Measurements from ENCODE around the gene RNLS. TPM values are rescaled to one million over a fixed set of nuclear protein-coding genes. Genes with fewer than 3 reads are reported as not detected.
A peak's percentile ranks its signal among the peaks of the same experiment; 100 is the strongest.

Gene RNLS
- total RNA-seq, 2 experiments from 2014 or later: 1.2 to 1.8 TPM

DNA sequence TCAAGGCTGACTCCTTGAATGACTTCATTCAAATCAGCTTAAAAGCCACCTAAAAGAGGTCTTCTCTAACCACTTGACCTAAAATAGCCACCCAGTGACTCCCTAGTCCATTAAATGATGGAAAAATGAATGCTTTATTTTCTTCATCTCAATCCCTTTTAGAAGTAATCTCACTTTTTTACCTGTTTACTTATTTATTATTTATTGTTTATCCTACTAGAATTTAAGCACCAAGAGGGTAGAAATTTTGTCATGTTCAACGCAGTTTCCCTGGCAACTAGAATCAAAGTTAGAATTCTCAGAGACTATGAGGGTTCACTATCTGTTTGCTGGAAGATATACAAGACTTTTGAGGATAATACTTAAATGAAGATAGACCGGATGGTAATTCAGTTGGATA, 3.3 kb upstream of the RNLS start, which contains the start of gene LIPJ:
Gene LIPJ (plus strand): TSS at position 301 of the 400 bp plus-strand sequence. CDS start 3,926 bp downstream, outside the sequence.
- peaks cover 14% of the 10 kb centered on the region for H3K4me1 Mint-ChIP-seq
- CTCF ChIA-PET: no interaction called here
- no peak for DNase-seq
- no peak within 1 kb of the TSS for H3K4me3 Mint-ChIP-seq
- H3K36me3 Mint-ChIP-seq (ENCODE audit: low read depth): peaks cover 2% of the 10 kb centered on the region
- H3K27ac Mint-ChIP-seq: no peak within 1 kb of the TSS
- POLR2A ChIA-PET: no interaction called here
- H3K9me3 Mint-ChIP-seq: no peaks in the 10 kb centered on the region
- peaks cover 21% of the 10 kb centered on the region for H3K27me3 Mint-ChIP-seq

DNA sequence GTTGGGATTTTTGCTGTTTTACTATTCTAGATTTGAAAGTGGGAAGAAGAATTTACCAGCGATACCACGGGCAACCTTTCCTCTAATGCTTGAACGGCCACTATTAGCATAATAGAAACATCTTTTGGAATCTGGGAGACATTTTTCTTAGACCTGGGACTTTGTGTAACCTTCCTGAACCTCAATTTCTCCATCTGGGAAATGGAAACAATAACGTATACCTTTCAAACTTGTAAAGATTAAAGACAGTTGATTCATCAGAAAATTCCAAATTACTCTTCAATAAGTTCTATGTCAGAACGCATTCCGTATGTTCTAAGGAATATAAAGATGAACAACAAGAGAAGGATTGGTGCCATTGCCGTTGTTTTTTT, 453 bp upstream of the RNLS start:
- H3K27ac Mint-ChIP-seq: peak overlapping the region; percentile 90
- H3K4me1 Mint-ChIP-seq: peaks cover 14% of the 10 kb centered on the region
- peaks cover 2% of the 10 kb centered on the region for H3K36me3 Mint-ChIP-seq (ENCODE audit: low read depth)
- ChIA-PET CTCF (interaction anchor here (0.8 to 1.8 kb wide), 11 partner anchors 9 to 754 kb away, joined by 3 to 7 read pairs (median 4); no protein-coding TSS in a partner anchor), POLR2A (no interaction called here)
- DNase-seq: no peak
- peaks cover 15% of the 10 kb centered on the region for H3K27me3 Mint-ChIP-seq
- peak overlapping the region; percentile 76 for H3K4me3 Mint-ChIP-seq
- H3K9me3 Mint-ChIP-seq: no peaks in the 10 kb centered on the region

DNA sequence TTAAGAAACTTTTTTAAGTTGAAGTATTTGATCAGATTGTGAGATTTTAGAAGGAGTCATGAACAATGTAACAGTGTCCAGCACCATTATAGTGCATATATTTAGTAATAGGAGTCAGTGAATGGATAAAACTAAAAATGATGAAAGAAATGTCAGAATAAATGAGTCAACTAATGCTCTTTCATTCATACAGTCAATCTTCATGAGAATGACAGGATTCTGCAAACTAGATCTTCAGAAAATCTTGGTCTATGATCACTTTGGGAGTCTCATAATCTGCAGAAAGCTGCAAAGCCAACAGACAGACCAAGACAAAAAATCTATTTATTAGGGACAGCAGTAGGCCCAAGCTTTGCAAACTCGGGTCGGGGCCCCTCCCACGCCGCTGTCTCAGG, 710 bp downstream of the RNLS start:
- no peaks in the 10 kb centered on the region for H3K9me3 Mint-ChIP-seq
- H3K4me1 Mint-ChIP-seq: peaks cover 14% of the 10 kb centered on the region
- H3K27me3 Mint-ChIP-seq: peaks cover 13% of the 10 kb centered on the region
- peak overlapping the region; percentile 76 for H3K4me3 Mint-ChIP-seq
- H3K27ac Mint-ChIP-seq: peak overlapping the region; percentile 90
- ChIA-PET POLR2A (no interaction called here), CTCF (interaction anchor here (0.8 to 1.8 kb wide), 10 partner anchors 10 to 753 kb away, joined by 3 to 10 read pairs (median 4); no protein-coding TSS in a partner anchor)
- peaks cover 2% of the 10 kb centered on the region for H3K36me3 Mint-ChIP-seq (ENCODE audit: low read depth)
- DNase-seq: no peak

DNA sequence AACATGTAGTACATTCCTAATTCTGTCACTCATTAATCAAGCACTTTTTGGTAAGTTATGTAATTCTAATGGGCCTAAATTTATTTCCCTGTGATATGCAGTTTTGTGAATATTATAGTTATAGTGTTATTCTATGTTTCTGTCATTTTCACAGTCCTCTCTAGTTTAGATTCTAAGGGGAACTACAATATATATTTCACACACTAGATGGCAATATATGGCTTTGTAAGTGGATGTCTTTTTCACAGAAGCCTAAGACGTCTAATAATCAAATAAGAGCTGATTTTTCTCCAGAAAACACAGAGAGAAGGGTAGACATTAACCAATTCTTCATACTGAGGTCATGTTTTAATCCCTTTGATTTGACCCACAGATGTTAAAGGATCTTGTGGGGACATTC, 18.0 kb downstream of the RNLS start:
- H3K9me3 Mint-ChIP-seq: no peaks in the 10 kb centered on the region
- no peaks in the 10 kb centered on the region for H3K36me3 Mint-ChIP-seq (ENCODE audit: low read depth)
- H3K4me1 Mint-ChIP-seq: no peaks in the 10 kb centered on the region
- no peak overlapping the region for H3K27ac Mint-ChIP-seq
- POLR2A ChIA-PET: interaction anchor here (0.6 kb wide), 1 partner anchor 715 kb away, joined by 3 read pairs; no protein-coding TSS in a partner anchor
- no peak for DNase-seq
- H3K27me3 Mint-ChIP-seq: peaks cover 8% of the 10 kb centered on the region
- CTCF ChIA-PET: interaction anchor here (0.8 to 1.4 kb wide), 3 partner anchors 11 to 46 kb away, joined by 3 to 6 read pairs (median 3); partner anchors contain the start of gene RNLS
- no peak overlapping the region for H3K4me3 Mint-ChIP-seq

DNA sequence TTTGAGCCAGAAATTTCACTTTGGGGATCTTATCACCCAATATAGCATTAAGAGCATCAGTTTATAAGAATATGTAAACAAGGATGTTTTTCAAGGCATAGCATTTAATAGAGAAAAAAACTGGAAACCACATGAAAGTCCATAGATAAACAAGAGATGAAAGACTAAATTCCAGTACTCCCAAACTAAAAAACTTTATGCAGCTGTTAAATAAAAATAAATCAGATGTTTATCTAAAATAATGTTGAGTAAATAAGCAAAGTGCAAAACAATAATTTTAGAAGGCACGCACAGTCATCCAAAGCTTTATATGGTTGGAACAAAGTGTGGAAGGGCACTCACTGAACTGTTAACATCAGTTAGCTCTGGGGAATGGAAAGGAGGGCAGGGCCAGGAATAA, 21.0 kb downstream of the RNLS start:
- Mint-ChIP-seq H3K4me1 (no peaks in the 10 kb centered on the region), H3K27me3 (peaks cover 11% of the 10 kb centered on the region), H3K36me3 (ENCODE audit: low read depth) (no peaks in the 10 kb centered on the region), H3K9me3 (no peaks in the 10 kb centered on the region), H3K27ac (no peak overlapping the region), H3K4me3 (no peak overlapping the region)
- CTCF ChIA-PET: no interaction called here
- no peak for DNase-seq
- POLR2A ChIA-PET: no interaction called here

- H3K27me3 Mint-ChIP-seq: peaks cover 5% of the 10 kb centered on the region
- no peak overlapping the region for H3K27ac Mint-ChIP-seq
- CTCF ChIA-PET: no interaction called here
These were observed 25.5 kb downstream of the RNLS start for GRCh38 chr10:88557658-88558057.

GRCh38 chr10:88557256-88557655, 25.9 kb downstream of the RNLS start:
- POLR2A ChIA-PET: no interaction called here
- CTCF ChIA-PET: no interaction called here
- peaks cover 3% of the 10 kb centered on the region for H3K27me3 Mint-ChIP-seq
- no peaks in the 10 kb centered on the region for H3K9me3 Mint-ChIP-seq
- no peak overlapping the region for H3K4me3 Mint-ChIP-seq
- H3K36me3 Mint-ChIP-seq (ENCODE audit: low read depth): no peaks in the 10 kb centered on the region
- no peak overlapping the region for H3K27ac Mint-ChIP-seq
- DNase-seq: no peak
- peaks cover 3% of the 10 kb centered on the region for H3K4me1 Mint-ChIP-seq

More at GRCh38 chr10:88557658-88558057, 25.5 kb downstream of the RNLS start:
- DNase-seq: no peak
- H3K4me3 Mint-ChIP-seq: no peak overlapping the region
- H3K9me3 Mint-ChIP-seq: no peaks in the 10 kb centered on the region
- POLR2A ChIA-PET: no interaction called here
- peaks cover 3% of the 10 kb centered on the region for H3K4me1 Mint-ChIP-seq
- no peaks in the 10 kb centered on the region for H3K36me3 Mint-ChIP-seq (ENCODE audit: low read depth)

GRCh38 chr10:88555190-88555908, 27.8 kb downstream of the RNLS start:
- H3K27me3 Mint-ChIP-seq: peaks cover 3% of the 10 kb centered on the region
- no peak for DNase-seq
- no peak overlapping the region for H3K4me3 Mint-ChIP-seq
- H3K9me3 Mint-ChIP-seq: no peaks in the 10 kb centered on the region
- peak overlapping the region; percentile 17 for H3K27ac Mint-ChIP-seq
- CTCF ChIA-PET: no interaction called here
- POLR2A ChIA-PET: no interaction called here
- no peaks in the 10 kb centered on the region for H3K36me3 Mint-ChIP-seq (ENCODE audit: low read depth)
- peaks cover 3% of the 10 kb centered on the region for H3K4me1 Mint-ChIP-seq

DNA sequence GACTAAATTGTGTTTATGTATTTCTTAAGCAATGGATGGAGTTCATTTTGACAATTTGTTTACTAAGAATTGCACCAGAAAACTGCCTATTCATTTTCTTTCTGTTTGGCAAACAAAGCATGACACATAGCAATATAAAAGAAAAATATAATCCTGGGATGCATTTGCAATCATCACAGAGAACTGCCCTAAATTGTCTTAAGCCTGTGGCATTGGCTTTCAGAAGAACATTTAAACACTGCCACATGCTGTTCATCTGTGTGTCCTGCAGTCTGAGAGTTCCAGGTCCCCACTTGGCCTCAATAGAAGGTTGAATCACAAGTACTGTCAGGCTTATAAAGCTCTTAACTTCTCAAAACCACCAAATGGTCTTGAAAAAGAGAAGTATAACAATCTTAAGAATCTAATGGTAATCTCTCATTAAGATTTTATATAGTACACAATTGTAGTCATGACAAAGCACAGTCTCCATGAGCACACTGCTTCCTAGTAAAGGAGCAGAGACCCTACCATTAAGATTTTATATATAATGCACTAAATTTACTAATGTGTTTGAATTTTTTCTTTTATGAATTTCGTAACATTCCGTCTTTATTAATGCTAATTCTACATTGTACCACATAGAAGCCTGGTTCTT, 29.9 kb downstream of the RNLS start:
- DNase-seq: peak; percentile 56
- ChIA-PET CTCF (interaction anchor here (1.1 to 2.3 kb wide), 3 partner anchors 30 to 691 kb away, joined by 3 to 14 read pairs (median 4); partner anchors contain the start of gene RNLS), POLR2A (no interaction called here)
- H3K27me3 Mint-ChIP-seq: peaks cover 3% of the 10 kb centered on the region
- no peaks in the 10 kb centered on the region for H3K9me3 Mint-ChIP-seq
- no peaks in the 10 kb centered on the region for H3K36me3 Mint-ChIP-seq (ENCODE audit: low read depth)
- H3K27ac Mint-ChIP-seq: no peak overlapping the region
- no peak overlapping the region for H3K4me3 Mint-ChIP-seq
- H3K4me1 Mint-ChIP-seq: peaks cover 3% of the 10 kb centered on the region

- no peaks in the 10 kb centered on the region for H3K9me3 Mint-ChIP-seq
- ChIA-PET CTCF (interaction anchor here (2.3 kb wide), 1 partner anchor 689 kb away, joined by 14 read pairs; no protein-coding TSS in a partner anchor), POLR2A (no interaction called here)
- H3K4me1 Mint-ChIP-seq: peaks cover 3% of the 10 kb centered on the region
- no peaks in the 10 kb centered on the region for H3K27me3 Mint-ChIP-seq
- no peak overlapping the region for H3K27ac Mint-ChIP-seq
- no peak overlapping the region for H3K4me3 Mint-ChIP-seq
- DNase-seq: no peak
- no peaks in the 10 kb centered on the region for H3K36me3 Mint-ChIP-seq (ENCODE audit: low read depth)
These were observed 31.9 kb downstream of the RNLS start for GRCh38 chr10:88551246-88551645.

DNA sequence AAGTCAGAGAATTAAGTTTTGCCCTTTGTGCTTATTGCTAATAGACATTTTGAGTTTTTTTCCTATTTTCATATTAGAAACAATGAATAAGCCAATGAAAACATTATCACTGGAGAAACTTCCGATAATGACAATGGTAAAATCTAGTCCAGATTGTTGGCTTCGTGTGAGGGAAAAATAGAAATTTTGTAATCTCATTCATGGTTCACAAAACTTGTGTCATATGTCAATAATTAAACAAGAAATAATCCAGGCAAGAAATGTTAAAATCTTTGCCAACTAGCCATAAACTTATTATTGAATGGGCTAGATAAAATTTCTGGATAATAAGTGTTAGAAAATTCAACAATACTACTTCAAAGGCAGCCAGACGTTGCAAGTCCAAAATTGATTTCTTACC, 36.6 kb downstream of the RNLS start:
- ChIA-PET POLR2A (no interaction called here), CTCF (interaction anchor here (0.7 kb wide), 1 partner anchor 162 kb away, joined by 3 read pairs; no protein-coding TSS in a partner anchor)
- DNase-seq: no peak
- peaks cover 2% of the 10 kb centered on the region for H3K27me3 Mint-ChIP-seq
- H3K36me3 Mint-ChIP-seq (ENCODE audit: low read depth): no peaks in the 10 kb centered on the region
- H3K4me1 Mint-ChIP-seq: no peaks in the 10 kb centered on the region
- no peak overlapping the region for H3K27ac Mint-ChIP-seq
- H3K9me3 Mint-ChIP-seq: no peaks in the 10 kb centered on the region
- H3K4me3 Mint-ChIP-seq: no peak overlapping the region

DNA sequence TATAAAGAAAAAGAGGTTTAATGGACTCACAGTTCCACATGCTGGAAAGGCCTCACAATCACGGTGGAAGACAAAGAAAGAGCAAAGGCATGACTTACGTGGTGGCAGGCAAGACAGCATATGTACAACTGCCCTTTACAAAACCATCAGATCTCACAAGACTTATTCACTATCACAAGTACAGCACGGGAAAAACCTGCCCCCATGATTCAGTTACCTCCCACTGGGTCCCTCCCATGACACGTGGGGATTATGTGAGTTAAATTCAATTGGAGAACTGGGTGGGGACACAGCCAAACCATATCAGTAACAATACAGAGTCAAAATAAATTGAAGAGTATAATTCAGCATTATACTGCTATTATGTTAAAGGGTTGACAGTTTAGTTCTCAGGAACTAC, 37.8 kb downstream of the RNLS start:
- no peak overlapping the region for H3K4me3 Mint-ChIP-seq
- H3K9me3 Mint-ChIP-seq: no peaks in the 10 kb centered on the region
- POLR2A ChIA-PET: no interaction called here

GRCh38 chr10:88544140-88544870, 38.8 kb downstream of the RNLS start:
- H3K9me3 Mint-ChIP-seq: no peaks in the 10 kb centered on the region
- H3K27ac Mint-ChIP-seq: no peak overlapping the region
- no peaks in the 10 kb centered on the region for H3K36me3 Mint-ChIP-seq (ENCODE audit: low read depth)
- ChIA-PET POLR2A (no interaction called here), CTCF (no interaction called here)
- no peak overlapping the region for H3K4me3 Mint-ChIP-seq
- H3K4me1 Mint-ChIP-seq: no peaks in the 10 kb centered on the region
- no peak for DNase-seq
- H3K27me3 Mint-ChIP-seq: peaks cover 2% of the 10 kb centered on the region

More for the DNA sequence above, 37.8 kb downstream of the RNLS start:
- CTCF ChIA-PET: no interaction called here
- H3K27ac Mint-ChIP-seq: no peak overlapping the region
- H3K4me1 Mint-ChIP-seq: no peaks in the 10 kb centered on the region
- peaks cover 2% of the 10 kb centered on the region for H3K27me3 Mint-ChIP-seq
- no peaks in the 10 kb centered on the region for H3K36me3 Mint-ChIP-seq (ENCODE audit: low read depth)
- DNase-seq: no peak
